ENCODE data around the gene ZBTB6. TPM values are rescaled to one million over a fixed set of nuclear protein-coding genes. Genes with fewer than 3 reads are reported as not detected.

The ZBTB6 gene
- total RNA-seq, 1 experiment from 2014 or later = 4.4 TPM

DNA sequence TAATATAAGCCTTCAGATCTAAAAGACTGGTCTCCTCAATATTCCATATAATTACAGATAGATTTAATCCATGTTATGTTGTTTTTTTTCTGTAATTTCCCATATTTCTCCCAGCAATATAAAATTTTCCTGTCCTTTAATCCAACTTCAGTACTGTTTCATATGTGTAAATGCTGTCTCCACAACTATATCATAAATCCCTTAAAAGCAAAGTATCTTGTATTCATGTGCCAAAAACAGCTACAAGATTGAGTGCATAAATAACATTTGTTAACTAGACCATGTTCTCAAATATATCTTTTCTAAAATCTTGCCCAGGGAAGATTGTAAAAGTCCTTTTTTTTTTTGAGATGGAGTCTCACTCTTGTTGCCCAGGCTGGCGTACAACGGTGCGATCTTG lies 49.7 kb downstream of the ZBTB6 start:
- no peaks in the 10 kb centered on the region for H3K79me2 ChIP-seq (ENCODE audit: low read length)
- H3F3A ChIP-seq (ENCODE audit: low read length, unreplicated experiment) = peaks cover 5% of the 10 kb centered on the region
- CTCF ChIA-PET = no interaction called here
- TF ChIP-seq EZH2 (IDR thresholded peaks at IDR 0.05; ENCODE audit: low read length, unreplicated experiment) (no peak), EZH2phosphoT487 (IDR thresholded peaks at IDR 0.05; ENCODE audit: borderline replicate concordance, low read length) (no peak), CTCF (conservative IDR thresholded peaks at IDR 0.05; ENCODE audit: low read depth, low read length) (no peak)
- H4K20me1 ChIP-seq (ENCODE audit: low read length) = no peaks in the 10 kb centered on the region
- H2AFZ ChIP-seq (ENCODE audit: low read length) = no peak overlapping the region
- peaks cover 19% of the 10 kb centered on the region for H3K4me1 ChIP-seq (ENCODE audit: insufficient read depth, low read length)
- ATAC-seq (no peak), DNase-seq (no peak)
- no peaks in the 10 kb centered on the region for H3K27me3 ChIP-seq (ENCODE audit: low read length)
- H3K9ac ChIP-seq (ENCODE audit: low read length) = no peak overlapping the region
- H3K4me3 ChIP-seq (ENCODE audit: low read length) = no peak overlapping the region
- H3K36me3 ChIP-seq (ENCODE audit: low read depth, low read length) = peaks cover 4% of the 10 kb centered on the region
- H3K9me2 ChIP-seq (replicated peaks; ENCODE audit: low read length) = no peaks in the 10 kb centered on the region
- no peak overlapping the region for H3K4me2 ChIP-seq (ENCODE audit: low read length)
- H3K9me3 ChIP-seq (ENCODE audit: low read length) = no peaks in the 10 kb centered on the region
- no TSS peak for BruUV-seq (replicated peaks)
- intact Hi-C loops (cut with micrococcal nuclease) = no loop called here
- POLR2A ChIA-PET (ENCODE audit: unreplicated experiment) = no interaction called here
- no peak overlapping the region for H3K27ac ChIP-seq (ENCODE audit: low read length)

DNA sequence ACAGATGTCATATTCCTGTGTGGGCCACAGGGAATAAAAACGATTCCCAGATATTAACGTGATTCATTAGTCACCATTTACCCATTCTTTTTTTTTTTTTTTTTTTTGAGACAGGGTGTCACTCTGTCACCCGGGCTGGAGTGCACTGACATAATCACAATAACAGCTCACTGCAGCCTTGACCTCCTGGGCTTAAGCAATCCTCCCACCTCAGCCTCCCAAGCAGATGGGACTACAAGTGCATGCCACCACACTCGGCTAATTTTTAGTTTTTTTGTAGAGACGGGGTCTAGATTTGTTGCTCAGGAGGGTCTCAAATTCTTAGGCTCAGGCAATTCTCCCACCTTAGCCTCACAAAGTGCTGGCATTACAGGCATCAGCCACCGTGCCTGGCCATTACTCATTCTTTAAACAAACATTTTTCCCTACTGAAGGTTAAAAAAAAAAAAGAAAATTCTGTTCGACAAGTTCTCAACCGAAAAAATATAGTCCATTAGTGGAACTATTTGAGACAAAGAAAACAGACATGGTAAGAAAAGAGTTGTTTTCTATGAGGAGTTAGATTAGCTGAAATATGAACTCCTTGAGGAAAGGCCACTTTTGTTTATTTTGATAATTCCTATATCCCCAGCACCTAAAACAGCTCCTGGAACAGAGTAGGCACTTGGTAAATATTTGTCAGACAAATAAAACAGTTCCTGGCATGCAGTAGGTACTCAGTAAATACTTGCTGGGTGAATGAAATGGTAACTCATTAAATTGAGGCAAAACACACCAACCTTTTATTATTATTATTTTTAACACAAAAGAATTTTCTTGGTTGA lies 52.6 kb downstream of the ZBTB6 start:
- CTCF ChIA-PET = no interaction called here
- BruUV-seq (replicated peaks) = no TSS peak
- no peaks in the 10 kb centered on the region for H4K20me1 ChIP-seq (ENCODE audit: low read length)

More for the DNA sequence above, 52.6 kb downstream of the ZBTB6 start:
- Histone ChIP-seq H2AFZ (ENCODE audit: low read length) (no peak overlapping the region), H3K9ac (ENCODE audit: low read length) (no peak overlapping the region), H3F3A (ENCODE audit: low read length, unreplicated experiment) (peaks cover 5% of the 10 kb centered on the region), H3K4me3 (ENCODE audit: low read length) (no peak overlapping the region), H3K9me3 (ENCODE audit: low read length) (no peaks in the 10 kb centered on the region), H3K4me2 (ENCODE audit: low read length) (peak overlapping the region; percentile 47; the same call in 1 of the 2 replicates), H3K79me2 (ENCODE audit: low read length) (no peaks in the 10 kb centered on the region), H3K27ac (ENCODE audit: low read length) (peak overlapping the region; percentile 74), H3K36me3 (ENCODE audit: low read depth, low read length) (peaks cover 19% of the 10 kb centered on the region), H3K27me3 (ENCODE audit: low read length) (no peaks in the 10 kb centered on the region), H3K9me2 (replicated peaks; ENCODE audit: low read length) (no peaks in the 10 kb centered on the region), H3K4me1 (ENCODE audit: insufficient read depth, low read length) (peaks cover 19% of the 10 kb centered on the region)
- intact Hi-C loops (cut with micrococcal nuclease) = loop anchor here (2.0 kb wide), 1 partner anchor 38 kb away; no protein-coding TSS in a partner anchor
- ATAC-seq (peak; percentile 95), DNase-seq (peak; percentile 66)
- TF ChIP-seq EZH2 (IDR thresholded peaks at IDR 0.05; ENCODE audit: low read length, unreplicated experiment) (no peak), EZH2phosphoT487 (IDR thresholded peaks at IDR 0.05; ENCODE audit: borderline replicate concordance, low read length) (no peak), CTCF (conservative IDR thresholded peaks at IDR 0.05; ENCODE audit: low read depth, low read length) (no peak)
- POLR2A ChIA-PET (ENCODE audit: unreplicated experiment) = no interaction called here

Other genes with a start within 250 kb of the ZBTB6 start
- gene OR1L3, start 238.2 kb downstream of the ZBTB6 start, total RNA-seq (2014; rRNA removed) = not detected in 2 replicates
- gene OR1L4, start 189.3 kb downstream of the ZBTB6 start, total RNA-seq (2014; rRNA removed) = not detected in 2 replicates
- gene OR1L6, start 171.0 kb downstream of the ZBTB6 start, total RNA-seq (2014; rRNA removed) = not detected in 2 replicates
- not detected in 2 replicates for gene OR5C1, start 124.4 kb downstream of the ZBTB6 start, total RNA-seq (2014; rRNA removed)
- not detected in 2 replicates for gene OR1K1, start 113.2 kb downstream of the ZBTB6 start, total RNA-seq (2014; rRNA removed)
- 13.9 and 16.3 TPM in 2 replicates for gene PDCL, start 84.7 kb downstream of the ZBTB6 start, total RNA-seq (2014; rRNA removed)
- gene RC3H2, start 8.0 kb downstream of the ZBTB6 start, total RNA-seq (2014; rRNA removed) = 18.0 and 23.0 TPM in 2 replicates
- gene ZBTB26, start 18.2 kb upstream of the ZBTB6 start, total RNA-seq (2014; rRNA removed) = 1.5 and 1.6 TPM in 2 replicates
- gene RABGAP1, start 27.7 kb upstream of the ZBTB6 start, total RNA-seq (2014; rRNA removed) = 12.7 and 16.5 TPM in 2 replicates
- 0.15 TPM in 1 of 2 replicates, not detected in the other for gene GPR21, start 120.3 kb upstream of the ZBTB6 start, total RNA-seq (2014; rRNA removed)

Measured in PC-3 (cell line).